Measurements from ENCODE around the gene IFITM10.
A peak's percentile ranks its signal among the peaks of the same experiment; 100 is the strongest.
"Not testable (repeated sequence)": the region's sequence is repeated elsewhere in the genome, so short reads cannot be mapped to it uniquely, and the experiment has no call there.

Gene IFITM10

DNA sequence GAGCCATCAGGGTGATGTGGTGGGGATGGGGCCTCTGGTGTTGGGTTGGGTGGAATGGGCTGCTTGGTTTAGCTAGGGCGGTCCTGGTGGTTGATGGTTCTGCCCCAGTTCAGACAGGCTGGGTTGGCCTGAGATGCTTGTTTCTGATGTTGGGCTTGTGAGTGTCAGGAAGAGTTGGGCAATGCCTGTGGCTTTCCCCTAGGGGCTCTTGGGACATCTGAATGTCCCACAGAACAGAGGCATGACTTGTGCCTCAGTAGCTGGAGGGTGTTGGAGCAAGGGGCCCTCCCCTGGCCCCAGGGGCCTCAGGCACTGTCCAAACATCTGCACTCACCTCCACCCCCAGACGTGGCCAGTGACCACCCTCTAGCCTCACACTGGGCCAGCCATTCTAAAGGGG is 27.3 kb upstream of the IFITM10 start:
- no peak for DNase-seq (ENCODE audit: low spot score)

GRCh38 chr11:1776944-1777715 is 26.7 kb upstream of the IFITM10 start:
- DNase-seq (ENCODE audit: low spot score), result no peak

- no peak for DNase-seq (ENCODE audit: low spot score)
Measured at GRCh38 chr11:1776331-1776851, 26.0 kb upstream of the IFITM10 start.

DNA sequence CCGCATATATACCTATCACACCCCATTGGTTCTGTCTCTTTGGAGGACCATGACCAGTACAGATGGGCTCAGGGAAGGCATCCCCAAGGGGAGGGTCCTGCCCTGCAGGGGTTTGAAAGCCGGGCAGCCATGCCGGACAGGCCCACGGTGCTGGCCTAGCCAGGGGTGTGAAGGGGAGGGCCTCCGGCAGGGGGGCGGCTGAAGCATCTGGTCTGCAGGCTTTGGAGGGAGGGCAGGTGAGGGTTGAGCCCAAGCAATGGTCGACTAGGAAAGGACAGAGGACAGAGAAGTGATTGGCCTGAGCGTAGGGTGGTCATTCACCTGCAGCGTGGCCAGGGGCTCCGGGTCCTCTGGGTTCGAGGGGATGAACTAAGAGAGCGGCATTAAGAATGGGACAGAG is 24.5 kb upstream of the IFITM10 start:
- DNase-seq (ENCODE audit: low spot score), result no peak

- no peak for DNase-seq (ENCODE audit: low spot score)
Measured at GRCh38 chr11:1773994-1774550, 23.7 kb upstream of the IFITM10 start.

GRCh38 chr11:1773131-1773993 is 23.0 kb upstream of the IFITM10 start:
- DNase-seq (ENCODE audit: low spot score), result no peak

DNA sequence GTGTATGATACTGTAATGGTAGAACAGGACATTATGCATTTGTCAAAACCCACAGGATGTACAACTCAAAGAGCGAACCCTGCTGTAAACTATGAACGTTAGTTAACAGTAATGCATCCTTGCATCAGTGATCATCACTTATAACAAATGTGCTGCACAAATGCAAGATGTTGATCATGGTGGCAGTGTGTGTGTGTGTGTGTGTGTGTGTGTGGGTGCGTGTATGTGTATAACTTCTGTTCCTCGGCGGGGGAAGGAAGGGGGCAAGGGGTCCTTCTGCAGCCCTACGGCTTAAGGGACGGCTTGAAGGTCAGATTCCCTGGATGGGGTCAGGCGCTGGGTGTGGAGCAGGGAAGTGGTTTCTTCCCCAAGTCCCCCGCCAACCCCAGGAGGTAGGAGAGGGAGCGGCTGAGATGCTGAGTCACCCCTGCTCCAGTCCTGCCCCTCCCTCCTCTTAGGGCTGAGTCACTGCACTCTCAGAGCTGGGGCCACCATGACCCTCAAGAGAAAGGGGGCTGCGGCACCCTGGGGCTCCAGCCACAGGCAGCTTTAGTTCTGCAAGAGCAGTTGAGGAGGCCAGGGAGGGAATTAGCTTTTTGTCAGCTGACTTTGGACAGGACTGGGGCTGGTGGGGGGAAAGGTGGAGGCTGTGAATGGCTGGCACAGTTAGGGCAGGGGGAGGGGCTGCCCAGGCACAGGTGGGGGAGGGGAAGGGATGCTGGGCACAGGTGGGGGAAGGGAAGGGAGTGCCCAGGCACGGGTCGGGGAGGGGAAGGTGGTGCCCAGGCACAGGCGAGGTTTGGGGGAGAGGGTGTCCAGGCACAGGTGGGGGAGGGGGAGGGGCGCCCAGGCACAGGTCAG is 22.1 kb upstream of the IFITM10 start:
- peak; percentile 59 for DNase-seq (ENCODE audit: low spot score)

GRCh38 chr11:1771700-1772099 is 21.3 kb upstream of the IFITM10 start:
- no peak for DNase-seq (ENCODE audit: low spot score)

GRCh38 chr11:1771273-1771672 is 20.9 kb upstream of the IFITM10 start:
- no peak for DNase-seq (ENCODE audit: low spot score)

GRCh38 chr11:1770528-1770927 is 20.1 kb upstream of the IFITM10 start:
- DNase-seq (ENCODE audit: low spot score), result no peak

- DNase-seq (ENCODE audit: low spot score), result no peak
Measured at GRCh38 chr11:1770061-1770460, 19.7 kb upstream of the IFITM10 start.

DNA sequence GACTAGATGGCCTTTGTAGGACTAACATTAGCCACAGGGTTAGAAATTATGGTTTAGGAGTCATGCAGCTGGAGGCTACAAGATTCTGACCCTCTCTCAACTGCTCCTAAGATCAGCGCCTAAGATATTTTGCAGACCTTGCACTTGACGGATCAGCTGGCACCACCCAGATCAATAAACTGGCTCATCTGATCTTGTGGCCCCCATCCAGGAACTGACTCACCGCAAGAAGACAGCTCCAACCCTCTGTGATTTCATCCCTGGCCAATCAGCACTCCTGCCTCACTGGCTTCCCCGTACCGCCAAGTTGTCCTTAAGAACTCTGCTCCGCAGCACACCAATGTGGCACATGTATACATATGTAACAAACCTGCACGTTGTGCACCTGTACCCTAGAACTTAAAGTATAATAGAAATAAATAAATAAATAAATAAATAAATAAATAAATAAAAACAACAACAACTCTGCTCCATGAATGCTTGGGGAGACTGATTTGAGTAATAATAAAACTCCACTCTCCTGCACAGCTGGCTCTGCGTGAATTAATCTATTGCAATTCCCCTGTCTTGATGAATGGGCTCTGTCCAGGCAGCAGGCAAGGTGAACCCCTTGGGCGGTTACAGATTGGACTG is 19.0 kb upstream of the IFITM10 start:
- not testable (repeated sequence) for DNase-seq (ENCODE audit: low spot score)

DNA sequence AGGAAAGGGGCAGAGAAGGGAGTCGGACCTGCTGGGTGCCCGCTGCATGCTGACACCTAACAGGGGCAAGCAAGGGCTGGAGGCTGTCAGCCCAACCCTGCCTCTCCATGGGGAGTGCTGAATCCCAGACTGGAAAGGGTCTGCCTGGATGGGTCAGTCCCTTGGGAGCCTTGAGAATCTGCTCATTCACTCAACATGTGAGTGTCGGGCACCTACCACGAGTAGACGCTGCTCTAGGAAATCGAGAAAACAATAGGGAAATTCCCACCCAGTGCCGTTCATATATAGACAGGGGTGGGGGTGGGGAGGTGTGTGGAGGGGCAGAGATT is 17.7 kb upstream of the IFITM10 start:
- no peak for DNase-seq (ENCODE audit: low spot score)

GRCh38 chr11:1767399-1768140 is 17.2 kb upstream of the IFITM10 start:
- DNase-seq (ENCODE audit: low spot score), result no peak

GRCh38 chr11:1766719-1767398 is 16.5 kb upstream of the IFITM10 start:
- no peak for DNase-seq (ENCODE audit: low spot score)

DNA sequence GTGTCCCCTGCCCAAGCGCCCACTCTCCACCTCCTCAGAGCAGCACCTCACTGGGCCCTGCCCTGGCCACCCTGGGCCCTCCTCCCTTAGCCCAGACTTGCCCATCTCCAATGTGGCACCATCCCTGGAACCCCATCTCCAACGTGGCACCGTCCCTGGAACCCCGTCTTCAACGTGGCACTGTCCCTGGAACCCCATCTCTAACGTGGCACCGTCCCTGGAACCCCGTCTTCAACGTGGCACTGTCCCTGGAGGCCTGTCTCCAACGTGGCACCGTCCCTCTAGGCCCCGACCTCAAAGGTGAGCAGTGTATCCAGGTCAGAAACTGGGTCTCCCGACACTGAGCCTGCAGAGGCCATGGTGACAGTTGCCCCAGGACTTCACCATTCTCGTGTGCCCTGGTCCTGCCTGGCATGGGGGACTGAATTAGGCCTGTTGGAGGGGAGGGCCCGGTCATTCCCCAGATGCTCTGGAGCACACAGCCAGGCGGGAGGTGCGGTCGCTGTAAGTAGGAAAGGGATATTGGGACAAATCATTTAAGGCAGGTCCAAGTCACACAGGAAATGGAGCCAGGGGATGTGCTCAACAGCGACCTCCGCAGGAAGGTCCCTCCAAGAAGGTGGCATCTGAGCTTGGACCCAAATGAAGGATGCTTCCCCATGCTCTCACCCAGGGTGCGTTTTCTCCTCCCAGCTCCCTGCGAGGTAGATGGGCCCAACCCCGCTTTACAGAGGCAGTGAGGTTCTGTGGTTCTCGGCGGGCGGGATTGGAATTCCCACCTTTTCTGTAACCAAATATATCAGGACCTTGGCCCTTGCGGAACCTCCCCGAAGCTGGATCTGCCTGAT is 15.7 kb upstream of the IFITM10 start:
- DNase-seq (ENCODE audit: low spot score), result no peak

DNA sequence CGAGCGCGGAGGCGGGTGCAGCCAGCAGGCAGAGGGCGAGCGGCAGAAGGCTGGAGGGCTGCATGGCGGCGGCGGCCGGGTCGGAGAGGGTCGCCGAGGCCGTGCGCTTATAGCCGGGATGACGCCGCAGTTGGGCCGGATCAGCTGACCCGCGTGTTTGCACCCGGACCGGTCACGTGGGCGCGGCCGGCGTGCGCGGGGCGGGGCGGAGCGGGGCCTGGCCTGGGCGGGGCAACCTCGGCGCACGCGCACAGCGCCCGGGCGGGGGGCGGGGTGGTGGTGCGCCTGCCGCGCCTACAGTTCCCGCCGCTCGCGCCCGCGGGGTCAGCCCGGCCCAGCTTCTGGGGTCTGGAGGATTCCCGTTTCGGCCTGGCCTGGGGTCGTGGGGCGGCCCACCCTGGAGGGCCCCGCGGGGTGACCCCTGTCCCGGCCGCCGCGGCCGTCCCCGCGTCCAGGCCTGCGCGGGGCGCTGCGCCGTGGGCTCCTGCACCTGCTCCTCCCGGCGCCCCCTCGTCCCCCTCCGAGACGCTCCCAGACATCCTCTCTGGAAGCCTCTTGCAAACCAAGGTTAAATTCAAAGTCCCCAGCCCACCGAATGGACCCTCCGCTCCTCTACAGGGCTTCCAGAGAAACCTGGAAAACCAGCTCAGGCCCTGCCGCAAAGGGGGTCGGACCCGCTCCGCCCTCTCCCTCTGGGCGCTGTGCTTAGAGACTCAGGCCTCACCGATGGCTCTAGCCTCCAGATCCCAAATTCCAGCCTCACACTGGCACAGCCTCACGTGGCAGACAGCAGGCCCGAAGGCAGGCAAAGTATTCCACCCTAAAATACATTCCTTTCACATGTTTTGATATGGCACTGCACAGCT is 13.6 kb upstream of the IFITM10 start, which contains the start of gene CTSD:
CTSD (minus strand) TSS at position 132 of the 866 bp plus-strand sequence; CDS start at position 64, 68 bp downstream.
- DNase-seq (ENCODE audit: low spot score), result peak; percentile 85

DNA sequence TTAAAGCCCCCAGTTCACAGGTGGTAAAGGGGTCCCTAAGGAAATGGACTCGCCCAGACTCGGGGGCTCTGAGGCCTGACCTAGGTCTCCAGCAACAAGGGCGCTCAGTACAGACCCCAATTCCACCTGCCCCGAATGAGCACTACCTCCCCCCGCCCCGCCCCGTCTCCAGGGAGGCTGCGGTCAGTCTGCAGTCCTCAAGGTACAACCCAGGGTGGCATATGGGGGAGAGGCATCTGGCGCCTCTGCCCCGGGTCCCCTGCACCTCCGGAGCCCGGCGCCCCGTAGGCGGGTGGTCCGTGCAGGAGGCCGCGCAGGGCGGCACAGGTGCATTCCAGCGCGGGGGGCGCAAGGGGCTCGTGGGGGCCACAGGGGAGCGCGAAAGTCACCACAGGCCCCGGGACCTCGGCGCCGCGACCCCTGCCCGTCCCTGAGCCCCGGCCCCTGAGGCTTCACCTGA is 13.0 kb upstream of the IFITM10 start:
- DNase-seq (ENCODE audit: low spot score), result no peak

Measured in CD4-positive, alpha-beta T cell treated with Interleukin-15 for 4 hours (primary cell).